NB4 (cell line): ENCODE results near the gene DHRS11.

ENCODE experiments used
- POLR2A ChIP-seq: IDR thresholded peaks from 2 replicates; pipeline ENCODE4 v1.6.1; 2011; ENCODE audit warnings: mild to moderate bottlenecking; ENCODE audit not compliant: insufficient read length; ENCODE audit errors: extremely low read depth
- TF ChIP-seq, protein P1 (sequence below): IDR thresholded peaks from one replicate; pipeline ENCODE4 v1.5.1; 2012; ENCODE audit warnings: low read depth, low read length

DNA sequence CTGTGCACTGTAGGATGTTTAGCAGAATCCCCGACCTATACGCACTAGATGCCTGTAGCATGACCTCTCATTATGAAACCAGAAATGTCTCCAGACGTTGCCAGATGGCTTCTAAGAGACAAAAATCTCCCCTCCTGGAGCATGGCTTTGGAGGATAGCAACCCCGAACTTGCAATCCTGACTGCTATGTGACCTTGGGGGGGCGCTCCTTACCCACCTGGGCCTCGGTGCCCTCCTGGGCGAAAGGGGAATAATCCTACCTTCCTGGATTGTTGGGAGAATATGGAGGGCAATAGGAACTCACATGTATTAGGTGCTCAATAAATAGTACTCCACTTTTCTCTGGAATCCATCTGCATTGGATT lies 17.8 kb downstream of the DHRS11 start:
- TF ChIP-seq POLR2A: no peak
- TF ChIP-seq, protein P1, sequence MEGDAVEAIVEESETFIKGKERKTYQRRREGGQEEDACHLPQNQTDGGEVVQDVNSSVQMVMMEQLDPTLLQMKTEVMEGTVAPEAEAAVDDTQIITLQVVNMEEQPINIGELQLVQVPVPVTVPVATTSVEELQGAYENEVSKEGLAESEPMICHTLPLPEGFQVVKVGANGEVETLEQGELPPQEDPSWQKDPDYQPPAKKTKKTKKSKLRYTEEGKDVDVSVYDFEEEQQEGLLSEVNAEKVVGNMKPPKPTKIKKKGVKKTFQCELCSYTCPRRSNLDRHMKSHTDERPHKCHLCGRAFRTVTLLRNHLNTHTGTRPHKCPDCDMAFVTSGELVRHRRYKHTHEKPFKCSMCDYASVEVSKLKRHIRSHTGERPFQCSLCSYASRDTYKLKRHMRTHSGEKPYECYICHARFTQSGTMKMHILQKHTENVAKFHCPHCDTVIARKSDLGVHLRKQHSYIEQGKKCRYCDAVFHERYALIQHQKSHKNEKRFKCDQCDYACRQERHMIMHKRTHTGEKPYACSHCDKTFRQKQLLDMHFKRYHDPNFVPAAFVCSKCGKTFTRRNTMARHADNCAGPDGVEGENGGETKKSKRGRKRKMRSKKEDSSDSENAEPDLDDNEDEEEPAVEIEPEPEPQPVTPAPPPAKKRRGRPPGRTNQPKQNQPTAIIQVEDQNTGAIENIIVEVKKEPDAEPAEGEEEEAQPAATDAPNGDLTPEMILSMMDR: no peak
